GM18519 (cell line): ENCODE measurements around the gene HOXA5.

Experiments
- ATAC-seq: cut with Tn5 transposase; IDR thresholded peaks from one replicate; pipeline ENCODE4 v1.9.1; 2021; ENCODE audit warnings: mild to moderate bottlenecking, moderate library complexity; ENCODE audit not compliant: unreplicated experiment, low FRiP score

Gene HOXA5

GRCh38 chr7:27099453-27100370, 43.8 kb downstream of the HOXA5 start:
- ATAC-seq = no peak

GRCh38 chr7:27098578-27099451, 44.7 kb downstream of the HOXA5 start:
- ATAC-seq = no peak

GRCh38 chr7:27097686-27098577, 45.5 kb downstream of the HOXA5 start:
- no peak for ATAC-seq

- no peak for ATAC-seq
Measured at GRCh38 chr7:27096768-27097514, 46.5 kb downstream of the HOXA5 start.

- peak; percentile 87 for ATAC-seq
Measured at GRCh38 chr7:27095897-27096767, 47.3 kb downstream of the HOXA5 start, which contains the start of gene HOXA1. TSS of gene HOXA1 (minus strand) at chr7:27096000. CDS start at chr7:27095912, 88 bp downstream.

- no peak for ATAC-seq
Measured at GRCh38 chr7:27095050-27095896, 48.2 kb downstream of the HOXA5 start.

GRCh38 chr7:27094304-27095049, 49.0 kb downstream of the HOXA5 start:
- no peak for ATAC-seq

GRCh38 chr7:27093184-27093895, 50.1 kb downstream of the HOXA5 start:
- ATAC-seq = no peak

- no peak for ATAC-seq
Measured at GRCh38 chr7:27092819-27093110, 50.7 kb downstream of the HOXA5 start.

GRCh38 chr7:27091941-27092818, 51.3 kb downstream of the HOXA5 start:
- ATAC-seq = no peak

- ATAC-seq = no peak
Measured at GRCh38 chr7:27091105-27091504, 52.4 kb downstream of the HOXA5 start.
